HG03565 (cell line): ENCODE measurements around the gene ZNF823.

Source experiments
- ATAC-seq: cut with Tn5 transposase; IDR thresholded peaks from one replicate; pipeline ENCODE4 v1.9.1; 2021; ENCODE audit warnings: mild to moderate bottlenecking, moderate library complexity; ENCODE audit not compliant: unreplicated experiment

ZNF823 gene

GRCh38 chr19:11737964-11738745, 591 bp downstream of the ZNF823 start:
- peak; percentile 23 for ATAC-seq

- ATAC-seq, result no peak
Measured at GRCh38 chr19:11736696-11737095, 2.0 kb downstream of the ZNF823 start.

- no peak for ATAC-seq
Measured at GRCh38 chr19:11735375-11735774, 3.4 kb downstream of the ZNF823 start.

GRCh38 chr19:11729586-11729985, 9.2 kb downstream of the ZNF823 start:
- no peak for ATAC-seq

GRCh38 chr19:11722414-11722813, 16.3 kb downstream of the ZNF823 start:
- no peak for ATAC-seq

GRCh38 chr19:11721681-11722080, 17.1 kb downstream of the ZNF823 start:
- ATAC-seq, result no peak

GRCh38 chr19:11710313-11710712, 28.4 kb downstream of the ZNF823 start:
- ATAC-seq, result no peak

- no peak for ATAC-seq
Measured at GRCh38 chr19:11708457-11708856, 30.3 kb downstream of the ZNF823 start.

GRCh38 chr19:11705474-11705873, 33.3 kb downstream of the ZNF823 start:
- ATAC-seq, result no peak

- no peak for ATAC-seq
Measured at GRCh38 chr19:11704626-11705025, 34.1 kb downstream of the ZNF823 start.

- no peak for ATAC-seq
Measured at GRCh38 chr19:11699931-11700794, 38.6 kb downstream of the ZNF823 start.

GRCh38 chr19:11698231-11698630, 40.5 kb downstream of the ZNF823 start:
- ATAC-seq, result no peak

GRCh38 chr19:11697284-11697855, 41.4 kb downstream of the ZNF823 start:
- no peak for ATAC-seq

GRCh38 chr19:11694533-11695439, 44.0 kb downstream of the ZNF823 start:
- ATAC-seq, result no peak

GRCh38 chr19:11693505-11694499, 44.9 kb downstream of the ZNF823 start:
- ATAC-seq, result no peak

- no peak for ATAC-seq
Measured at GRCh38 chr19:11692127-11692790, 46.5 kb downstream of the ZNF823 start.

- no peak for ATAC-seq
Measured at GRCh38 chr19:11685676-11686650, 52.8 kb downstream of the ZNF823 start.
